Measurements from ENCODE around the gene REX1BD. TPM values are rescaled to one million over a fixed set of nuclear protein-coding genes. Genes with fewer than 3 reads are reported as not detected.

REX1BD gene
- total RNA-seq, 1 experiment from 2014 or later = 44.8 TPM

DNA sequence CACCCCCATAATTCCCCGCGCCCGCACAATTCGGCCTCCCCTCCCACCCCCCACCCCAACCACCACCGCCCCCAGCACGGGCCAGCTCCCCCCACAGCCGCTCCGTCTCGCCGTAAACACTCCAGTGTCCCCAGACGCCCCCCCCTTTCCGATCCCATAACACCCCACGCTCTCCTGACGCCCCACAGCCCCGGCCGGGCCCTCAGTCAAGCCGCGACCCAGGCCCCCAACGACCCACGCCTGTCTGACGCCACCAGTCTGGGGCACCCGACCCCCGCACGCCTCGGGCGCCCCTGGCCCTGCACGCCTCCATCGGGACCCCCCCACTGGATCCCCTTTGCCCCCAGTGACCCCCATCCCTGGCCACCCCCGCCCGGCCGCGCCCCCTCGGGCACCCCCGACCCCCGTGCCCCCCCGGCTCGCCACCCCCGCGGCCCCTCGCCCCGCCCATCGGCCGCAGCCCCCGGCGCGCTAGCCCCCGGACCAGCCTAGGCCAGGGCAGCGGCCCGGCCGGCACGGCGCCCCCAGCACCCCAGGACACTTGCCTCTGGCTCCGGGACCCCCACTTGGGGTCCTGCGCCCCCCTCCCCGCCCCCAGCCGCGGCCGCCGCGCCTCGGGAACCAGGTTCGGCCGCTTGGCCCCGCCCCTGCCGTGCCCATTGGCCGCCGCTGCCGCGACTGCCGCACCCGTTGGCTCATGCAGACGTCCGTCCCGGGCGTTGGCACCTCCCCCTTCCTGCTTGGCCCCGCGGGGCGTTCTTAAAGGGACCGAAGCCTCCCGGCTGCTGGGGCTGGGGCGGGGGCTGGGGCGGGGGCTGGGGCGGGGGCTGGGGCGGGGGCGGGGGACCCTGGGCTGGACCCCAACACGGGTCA is 45.4 kb upstream of the REX1BD start, which contains the start of gene FKBP8:
FKBP8 (minus strand) TSS at position 633 of the 873 bp plus-strand sequence. CDS start 1,603 bp downstream, outside the sequence.
- Histone ChIP-seq H4K20me1 (ENCODE audit: insufficient read depth) (no peaks in the 10 kb centered on the region), H3K9me3 (ENCODE audit: insufficient read depth, low read depth) (no peaks in the 10 kb centered on the region), H3K79me2 (ENCODE audit: low read depth) (peaks cover 17% of the 10 kb centered on the region), H3F3A (ENCODE audit: insufficient read depth, low read depth) (peaks cover 6% of the 10 kb centered on the region; the same call in 1 of the 2 replicates), H3K36me3 (ENCODE audit: low read depth) (peaks cover 24% of the 10 kb centered on the region), H3K4me3 (peak within 1 kb of the TSS; percentile 86), H3K4me1 (replicated peaks; ENCODE audit: insufficient read depth) (peaks cover 10% of the 10 kb centered on the region; the same call in 1 of the 2 replicates), H3K27me3 (ENCODE audit: insufficient read depth, low read depth) (no peaks in the 10 kb centered on the region), H3K9me2 (ENCODE audit: insufficient read depth) (no peaks in the 10 kb centered on the region), H3K27ac (no peak within 1 kb of the TSS), H2AFZ (peak within 1 kb of the TSS; percentile 83), H3K4me2 (peak within 1 kb of the TSS; percentile 99)
- no peak for TF ChIP-seq EZH2 (IDR thresholded peaks at IDR 0.05; ENCODE audit: low read depth)
- TF ChIP-seq, protein P1, sequence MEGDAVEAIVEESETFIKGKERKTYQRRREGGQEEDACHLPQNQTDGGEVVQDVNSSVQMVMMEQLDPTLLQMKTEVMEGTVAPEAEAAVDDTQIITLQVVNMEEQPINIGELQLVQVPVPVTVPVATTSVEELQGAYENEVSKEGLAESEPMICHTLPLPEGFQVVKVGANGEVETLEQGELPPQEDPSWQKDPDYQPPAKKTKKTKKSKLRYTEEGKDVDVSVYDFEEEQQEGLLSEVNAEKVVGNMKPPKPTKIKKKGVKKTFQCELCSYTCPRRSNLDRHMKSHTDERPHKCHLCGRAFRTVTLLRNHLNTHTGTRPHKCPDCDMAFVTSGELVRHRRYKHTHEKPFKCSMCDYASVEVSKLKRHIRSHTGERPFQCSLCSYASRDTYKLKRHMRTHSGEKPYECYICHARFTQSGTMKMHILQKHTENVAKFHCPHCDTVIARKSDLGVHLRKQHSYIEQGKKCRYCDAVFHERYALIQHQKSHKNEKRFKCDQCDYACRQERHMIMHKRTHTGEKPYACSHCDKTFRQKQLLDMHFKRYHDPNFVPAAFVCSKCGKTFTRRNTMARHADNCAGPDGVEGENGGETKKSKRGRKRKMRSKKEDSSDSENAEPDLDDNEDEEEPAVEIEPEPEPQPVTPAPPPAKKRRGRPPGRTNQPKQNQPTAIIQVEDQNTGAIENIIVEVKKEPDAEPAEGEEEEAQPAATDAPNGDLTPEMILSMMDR (conservative IDR thresholded peaks at IDR 0.05) = no peak
- POLR2A ChIA-PET (ENCODE audit: unreplicated experiment) = interaction anchor here (0.6 to 0.7 kb wide), 4 partner anchors 14 to 250 kb away, joined by 3 to 12 read pairs (median 4); partner anchors contain the start of genes KXD1 and UBA52
- intact Hi-C loops (cut with micrococcal nuclease; ENCODE audit: unreplicated experiment) = no loop called here
- DNase-seq = peak; percentile 73 to 91
- BruUV-seq (replicated peaks) = no TSS peak
- CTCF ChIA-PET = interaction anchor here (0.8 kb wide), 1 partner anchor 14 kb away, joined by 4 read pairs; no protein-coding TSS in a partner anchor

DNA sequence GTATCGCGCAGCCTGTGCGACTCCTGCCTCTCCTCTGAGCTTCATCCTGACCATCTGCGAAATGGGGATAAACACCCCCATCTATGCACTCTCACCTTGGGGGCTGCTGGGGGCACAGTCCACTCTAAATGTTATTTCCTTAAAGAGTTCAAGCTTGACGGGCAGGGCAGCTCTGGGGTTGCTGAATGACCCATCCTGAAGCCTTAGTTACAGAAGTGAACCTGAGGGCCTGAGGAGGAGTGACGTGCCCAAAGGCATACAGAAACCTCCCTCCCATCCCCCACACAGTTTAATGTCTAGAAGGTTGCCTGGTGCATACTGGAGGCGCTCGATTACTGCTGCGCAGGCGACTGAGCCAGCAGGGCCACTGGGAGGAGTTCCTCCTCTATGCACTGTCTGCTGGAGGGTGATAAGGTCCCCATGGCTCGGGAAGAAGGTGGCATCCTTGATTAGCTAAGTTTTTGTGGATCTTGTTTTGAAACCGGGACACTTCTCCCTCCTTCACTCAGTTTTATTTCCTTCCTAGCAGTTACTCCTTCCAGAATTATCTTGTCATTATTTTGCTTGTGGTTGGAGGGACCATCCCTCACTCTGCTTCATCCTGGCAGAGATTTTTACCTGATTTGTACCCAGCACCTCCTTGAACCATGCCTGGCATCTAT is 44.7 kb upstream of the REX1BD start:
- H3K36me3 ChIP-seq (ENCODE audit: low read depth) = peaks cover 22% of the 10 kb centered on the region
- H3K4me1 ChIP-seq (replicated peaks; ENCODE audit: insufficient read depth) = peaks cover 10% of the 10 kb centered on the region; the same call in 1 of the 2 replicates
- no peaks in the 10 kb centered on the region for H3K9me2 ChIP-seq (ENCODE audit: insufficient read depth)
- peak overlapping the region; percentile 96 for H3K4me2 ChIP-seq
- H3K9me3 ChIP-seq (ENCODE audit: insufficient read depth, low read depth) = no peaks in the 10 kb centered on the region
- peaks cover 6% of the 10 kb centered on the region; the same call in 1 of the 2 replicates for H3F3A ChIP-seq (ENCODE audit: insufficient read depth, low read depth)
- peak overlapping the region; percentile 83 for H2AFZ ChIP-seq
- intact Hi-C loops (cut with micrococcal nuclease; ENCODE audit: unreplicated experiment) = no loop called here
- peaks cover 17% of the 10 kb centered on the region for H3K79me2 ChIP-seq (ENCODE audit: low read depth)
- peak overlapping the region; percentile 68 for H3K4me3 ChIP-seq
- BruUV-seq (replicated peaks) = no TSS peak
- H3K27ac ChIP-seq = no peak overlapping the region
- DNase-seq = peak; percentile 48 to 77
- H4K20me1 ChIP-seq (ENCODE audit: insufficient read depth) = no peaks in the 10 kb centered on the region
- H3K27me3 ChIP-seq (ENCODE audit: insufficient read depth, low read depth) = no peaks in the 10 kb centered on the region
- ChIA-PET CTCF (interaction anchor here (0.8 kb wide), 1 partner anchor 15 kb away, joined by 4 read pairs; no protein-coding TSS in a partner anchor), POLR2A (ENCODE audit: unreplicated experiment) (interaction anchor here (0.6 to 0.7 kb wide), 5 partner anchors 13 to 622 kb away, joined by 3 to 12 read pairs (median 5); partner anchors contain the start of genes KXD1 and UBA52)
- TF ChIP-seq, protein P1 (conservative IDR thresholded peaks at IDR 0.05) = no peak
- no peak for TF ChIP-seq EZH2 (IDR thresholded peaks at IDR 0.05; ENCODE audit: low read depth)

DNA sequence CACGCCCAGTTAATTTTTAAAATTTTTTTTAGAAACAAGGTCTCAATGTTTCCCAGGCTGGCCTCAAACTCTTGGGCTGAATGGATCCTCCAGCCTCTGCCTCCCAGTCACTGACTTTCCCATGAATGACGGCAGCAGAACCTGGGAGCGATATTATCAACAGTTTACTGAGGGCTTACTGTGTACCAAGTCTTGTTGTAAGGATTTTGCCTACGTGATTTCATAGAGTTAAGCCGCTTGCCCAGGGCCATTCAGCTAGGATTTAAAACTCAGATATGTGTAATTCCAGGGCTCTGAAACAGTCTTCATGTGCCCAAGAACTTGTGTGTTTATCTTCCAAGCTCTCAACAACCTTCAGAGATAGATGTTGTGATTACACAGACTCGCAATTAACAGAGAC is 37.0 kb upstream of the REX1BD start:
- Histone ChIP-seq H3K27me3 (ENCODE audit: insufficient read depth, low read depth) (no peaks in the 10 kb centered on the region), H3F3A (ENCODE audit: insufficient read depth, low read depth) (peaks cover 22% of the 10 kb centered on the region; the same call in 1 of the 2 replicates), H3K9me2 (ENCODE audit: insufficient read depth) (no peaks in the 10 kb centered on the region), H3K36me3 (ENCODE audit: low read depth) (no peaks in the 10 kb centered on the region), H3K4me2 (no peak overlapping the region), H3K79me2 (ENCODE audit: low read depth) (no peaks in the 10 kb centered on the region), H3K27ac (no peak overlapping the region), H3K9me3 (ENCODE audit: insufficient read depth, low read depth) (no peaks in the 10 kb centered on the region), H3K4me1 (replicated peaks; ENCODE audit: insufficient read depth) (no peaks in the 10 kb centered on the region), H3K4me3 (no peak overlapping the region), H4K20me1 (ENCODE audit: insufficient read depth) (no peaks in the 10 kb centered on the region), H2AFZ (no peak overlapping the region)
- no TSS peak for BruUV-seq (replicated peaks)
- intact Hi-C loops (cut with micrococcal nuclease; ENCODE audit: unreplicated experiment) = no loop called here
- ChIA-PET POLR2A (ENCODE audit: unreplicated experiment) (no interaction called here), CTCF (no interaction called here)
- DNase-seq = no peak
- TF ChIP-seq EZH2 (IDR thresholded peaks at IDR 0.05; ENCODE audit: low read depth) = no peak
- TF ChIP-seq, protein P1 (conservative IDR thresholded peaks at IDR 0.05) = no peak
